ENCODE data around the gene POLL.

POLL gene

DNA sequence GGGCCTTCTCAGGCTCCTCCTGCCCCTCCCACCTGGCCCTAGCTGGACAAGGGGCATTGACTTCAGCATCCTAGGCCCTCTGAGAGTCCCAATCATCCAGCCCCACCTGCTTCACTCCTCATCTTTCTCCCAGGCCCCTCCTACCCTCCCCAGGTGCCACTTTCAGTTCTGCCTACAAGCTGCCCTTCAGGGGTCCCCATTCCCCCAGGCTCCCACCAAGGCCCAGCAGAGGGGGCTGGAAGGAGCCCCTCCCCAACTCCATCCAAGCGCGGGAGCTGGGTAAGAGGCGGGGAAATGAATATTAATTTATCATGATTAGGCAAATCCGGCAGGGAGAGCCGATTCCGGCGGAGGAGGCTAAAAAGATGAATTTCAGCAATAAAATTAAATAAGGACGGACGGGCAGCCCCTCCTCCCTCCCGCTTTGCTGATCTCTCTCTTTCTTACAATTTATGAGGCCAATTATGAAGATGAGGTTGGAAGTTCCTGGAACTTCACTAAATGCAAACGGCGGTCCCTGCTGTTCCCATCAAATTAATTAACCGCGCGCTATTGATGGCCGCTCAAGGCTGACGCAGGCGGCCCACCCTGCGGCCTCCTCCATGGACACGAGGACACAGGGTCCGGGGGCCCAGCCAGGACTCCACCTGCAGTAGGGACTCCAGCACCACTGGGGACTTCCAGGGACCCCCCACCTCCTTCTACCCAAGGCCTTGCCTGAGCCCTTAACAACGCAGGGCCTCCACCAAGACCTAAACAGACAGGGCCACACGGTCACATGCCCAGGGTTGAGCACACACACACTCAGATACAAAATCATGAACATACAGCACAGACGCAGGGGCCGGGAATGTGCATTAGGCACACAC lies 13.9 kb downstream of the POLL start:
- no peak for DNase-seq

DNA sequence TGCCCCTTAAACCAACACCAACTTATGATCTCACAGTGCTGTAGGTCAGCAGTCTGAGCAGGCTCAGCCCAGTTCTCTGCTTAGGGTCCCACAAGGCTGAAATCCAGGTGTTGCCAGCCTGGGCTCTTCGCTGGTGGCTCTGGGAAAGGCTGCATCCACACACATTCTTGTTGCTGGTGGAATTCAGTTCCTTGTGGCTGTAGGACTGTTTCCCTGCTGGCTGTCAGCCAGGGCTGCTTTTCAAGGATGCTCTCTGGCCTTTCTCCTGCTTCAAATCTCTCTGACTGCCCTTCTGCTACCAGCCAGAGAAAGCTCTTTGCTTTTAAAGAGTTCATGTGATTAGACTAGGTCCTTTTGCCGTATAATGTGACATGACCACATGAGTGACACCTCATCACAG lies 15.3 kb downstream of the POLL start:
- DNase-seq, result no peak

DNA sequence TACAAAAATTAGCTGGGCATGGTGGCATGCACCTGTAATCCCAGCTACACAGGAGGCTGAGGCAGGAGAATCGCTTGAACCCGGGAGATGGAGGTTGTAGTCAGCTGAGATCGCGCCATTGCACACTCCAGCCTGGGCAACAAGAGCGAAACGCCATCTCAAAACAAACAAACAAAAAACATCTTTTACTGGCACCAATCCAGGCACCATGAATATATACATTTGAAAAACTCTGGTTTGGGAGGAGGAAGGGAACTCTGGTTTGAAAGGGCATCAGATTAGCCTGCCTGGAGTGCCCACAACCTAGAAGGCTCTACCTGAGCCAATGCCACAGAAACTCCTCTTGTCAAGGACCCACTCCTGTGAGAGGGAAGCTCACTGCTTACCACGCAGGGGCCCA lies 15.9 kb downstream of the POLL start:
- DNase-seq, result no peak

DNA sequence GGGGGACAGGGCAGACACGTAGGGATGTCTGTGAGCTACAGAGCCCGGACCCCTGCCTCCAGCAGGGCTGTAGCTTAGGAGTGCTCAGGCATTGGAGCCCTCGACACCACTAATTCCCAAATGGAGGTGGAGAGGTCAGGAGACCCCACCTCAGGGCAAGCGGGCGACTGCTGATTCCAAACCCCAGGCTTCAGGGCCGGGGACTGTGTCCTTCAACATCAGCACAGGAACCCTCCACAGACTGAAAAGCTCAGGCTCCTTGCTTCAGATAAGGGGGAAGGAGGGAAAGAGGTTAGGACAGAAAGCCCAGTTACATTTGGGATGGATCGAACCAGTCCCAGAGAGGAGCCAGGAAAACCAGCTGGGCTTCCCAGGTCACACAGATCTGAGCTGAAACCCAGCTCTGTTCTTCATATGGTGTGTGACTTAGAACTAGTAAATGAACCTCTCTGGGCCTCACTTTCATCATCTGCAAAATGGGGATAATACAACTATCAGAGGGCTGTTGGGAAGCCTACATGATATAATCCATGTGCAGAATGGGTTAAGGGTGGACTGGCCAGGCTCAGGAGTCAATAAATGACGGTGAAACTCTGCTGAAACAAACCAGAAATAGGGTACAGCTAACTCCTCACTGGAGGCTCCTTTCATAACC lies 16.7 kb downstream of the POLL start:
- no peak for DNase-seq

DNA sequence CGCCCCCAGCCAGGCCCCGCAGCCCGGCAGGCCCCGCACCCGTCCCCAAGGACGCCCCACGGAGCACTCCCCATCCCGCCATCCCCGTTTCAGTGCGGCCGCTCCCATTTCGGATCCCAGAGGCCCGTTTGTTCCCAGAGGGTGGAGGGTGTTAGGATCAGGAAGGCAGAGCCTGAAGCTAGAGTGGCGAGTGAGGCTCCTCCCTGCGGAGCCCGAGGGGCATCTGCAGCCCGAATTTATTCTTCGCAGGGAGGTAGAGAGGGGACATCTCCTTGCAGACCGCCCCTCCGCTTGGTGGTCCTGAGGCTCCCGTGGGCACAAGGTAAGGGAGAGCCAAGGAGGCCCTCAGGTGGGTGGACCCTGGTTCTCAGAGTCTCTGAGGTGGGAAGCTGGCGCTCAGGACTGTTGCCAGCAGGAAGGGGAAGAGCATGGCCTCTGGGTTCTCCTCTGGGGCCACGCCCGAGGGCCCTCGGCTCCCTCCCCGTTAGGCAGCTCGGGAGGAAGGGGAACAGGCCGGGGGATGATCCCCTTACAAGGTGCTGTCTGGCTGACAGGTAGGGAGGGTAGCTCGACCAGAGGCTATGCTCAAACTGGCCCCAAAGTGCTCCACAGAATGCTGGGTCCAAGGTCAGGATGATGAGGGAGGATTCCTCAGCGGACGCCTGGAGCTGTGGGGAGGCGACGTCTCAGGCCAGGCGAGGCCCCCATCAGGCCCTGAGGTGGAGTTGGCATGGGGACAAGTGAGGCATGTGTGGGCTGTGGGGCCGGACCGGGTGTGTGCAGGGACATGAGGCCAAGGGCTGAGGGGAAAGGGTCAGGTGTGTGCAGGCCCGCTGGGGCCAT lies 17.4 kb downstream of the POLL start:
- DNase-seq, result peak; percentile 29 to 66 (median 52)

DNA sequence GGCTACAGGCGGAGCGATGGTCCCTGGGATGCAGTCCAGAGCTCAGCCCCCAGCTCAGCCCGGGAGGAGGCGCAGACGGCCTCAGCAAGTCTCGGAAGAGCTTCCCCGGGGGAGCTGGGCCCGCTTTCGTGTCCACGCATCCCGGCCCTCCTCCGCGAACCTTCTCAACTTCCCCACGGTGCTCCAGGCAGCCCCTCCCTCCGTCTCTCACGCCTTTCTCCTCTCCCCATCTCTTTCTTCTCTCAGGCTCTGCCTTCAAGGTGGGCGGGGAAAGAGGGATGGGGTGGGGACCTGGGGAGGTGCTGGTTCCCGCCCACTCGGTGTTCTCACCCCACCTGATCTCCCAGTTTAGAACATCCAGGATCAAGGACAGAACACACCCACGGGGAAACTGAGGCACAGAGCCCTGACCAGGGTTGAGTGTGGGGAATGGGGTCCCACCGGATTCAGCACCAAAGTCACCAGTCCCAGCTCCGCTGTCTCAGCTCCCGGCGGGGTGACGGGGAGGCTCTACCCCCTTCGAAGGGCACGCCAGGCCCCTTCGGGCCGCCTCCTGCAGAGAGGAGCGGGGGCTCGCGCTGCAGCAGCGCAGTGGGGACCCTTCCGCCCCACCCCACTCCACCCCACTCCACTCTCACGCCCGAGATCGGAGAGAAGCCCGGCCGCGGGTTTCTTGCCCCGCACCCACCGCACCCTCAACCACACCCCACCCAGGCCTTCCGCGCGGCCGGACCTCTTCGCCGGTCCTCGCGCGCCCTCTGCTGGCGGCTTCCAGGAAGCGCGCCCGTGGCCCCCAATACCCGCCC lies 18.2 kb downstream of the POLL start:
- peak; percentile 77 to 93 (median 90) for DNase-seq

DNA sequence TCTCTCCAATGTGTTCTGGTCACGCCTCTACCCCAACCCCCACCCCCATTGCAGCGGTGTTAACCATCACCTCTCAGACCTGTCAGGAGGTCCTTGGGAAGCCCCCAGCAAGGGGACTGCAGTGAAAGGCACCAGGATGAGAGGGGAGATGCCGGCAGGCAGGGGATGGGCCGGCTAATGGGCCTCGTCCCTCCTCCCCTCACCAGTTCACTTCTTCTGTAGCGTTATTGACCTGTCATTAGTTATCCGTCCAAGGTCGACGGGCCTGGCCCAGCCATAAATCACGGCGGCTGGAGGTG lies 18.8 kb downstream of the POLL start:
- DNase-seq, result no peak

DNA sequence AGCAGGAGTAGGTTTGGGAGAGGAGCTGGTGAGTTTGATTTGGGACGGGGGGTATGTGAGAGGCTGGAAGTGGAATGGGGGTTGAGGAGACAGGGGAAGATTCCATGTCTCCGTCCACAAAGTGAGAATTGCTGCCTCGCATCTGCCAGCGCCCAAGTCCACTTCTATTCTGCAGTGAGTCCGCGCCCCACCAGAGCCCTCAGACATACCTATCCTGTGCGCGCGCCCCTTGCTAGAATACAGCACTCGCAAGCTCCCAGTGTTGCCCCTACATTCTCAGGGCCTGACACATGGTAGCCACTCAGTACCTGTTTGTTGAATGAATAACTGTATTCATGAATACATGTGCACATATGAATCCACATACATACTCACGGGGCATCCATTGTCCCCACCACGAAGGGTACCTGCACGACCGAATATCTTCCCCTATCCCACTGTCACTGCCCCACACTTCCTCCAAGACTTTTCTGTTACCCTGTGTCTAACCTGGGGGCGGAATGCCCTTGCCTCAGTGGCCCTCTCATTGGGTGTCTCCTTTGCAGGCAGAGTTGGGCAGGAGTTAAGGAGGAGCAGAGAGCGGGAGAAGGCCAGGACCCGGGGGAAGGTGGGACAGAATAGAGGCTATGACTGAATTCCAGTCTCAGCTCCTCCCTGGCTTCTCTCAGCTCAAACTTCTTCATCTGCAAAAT lies 19.9 kb downstream of the POLL start:
- no peak for DNase-seq

DNA sequence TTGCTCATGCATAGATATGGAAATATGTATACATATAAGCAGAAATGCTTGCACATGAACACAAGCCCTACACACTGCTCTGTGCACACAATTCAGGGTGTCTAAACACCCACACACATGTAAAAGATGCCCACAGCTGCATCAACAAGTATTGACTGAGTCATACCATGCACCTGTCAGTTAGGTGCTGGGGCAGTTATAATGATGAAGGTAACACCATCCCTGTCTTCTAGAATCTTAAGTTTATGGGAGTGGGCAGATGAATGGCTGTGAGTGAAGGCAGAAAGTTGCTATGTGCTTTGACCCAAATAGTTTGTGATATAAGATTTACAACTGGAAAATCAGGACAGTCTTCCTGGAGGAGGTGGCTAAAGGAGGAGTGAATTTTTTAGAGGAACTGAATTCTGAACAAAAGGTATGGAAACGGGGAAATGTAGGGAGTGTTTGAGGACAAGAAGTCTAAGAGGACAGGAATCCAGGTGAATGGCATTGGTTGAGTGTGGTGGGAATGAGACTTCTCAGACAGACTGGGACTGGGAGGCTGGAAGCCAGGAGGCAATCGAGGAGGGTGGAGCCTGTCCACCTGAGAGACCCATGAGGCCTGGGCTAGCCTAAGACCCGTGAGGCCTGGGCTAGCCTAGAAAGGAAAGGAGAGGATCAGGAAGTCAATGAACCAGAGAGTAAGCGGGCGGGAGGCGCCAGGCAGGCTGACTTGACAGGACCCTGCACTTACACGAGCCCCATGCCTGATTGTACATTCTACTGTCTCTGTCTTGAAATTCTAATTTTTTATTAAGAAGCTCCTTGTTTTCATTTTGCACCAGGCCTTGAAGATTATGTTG lies 20.7 kb downstream of the POLL start:
- no peak for DNase-seq

DNA sequence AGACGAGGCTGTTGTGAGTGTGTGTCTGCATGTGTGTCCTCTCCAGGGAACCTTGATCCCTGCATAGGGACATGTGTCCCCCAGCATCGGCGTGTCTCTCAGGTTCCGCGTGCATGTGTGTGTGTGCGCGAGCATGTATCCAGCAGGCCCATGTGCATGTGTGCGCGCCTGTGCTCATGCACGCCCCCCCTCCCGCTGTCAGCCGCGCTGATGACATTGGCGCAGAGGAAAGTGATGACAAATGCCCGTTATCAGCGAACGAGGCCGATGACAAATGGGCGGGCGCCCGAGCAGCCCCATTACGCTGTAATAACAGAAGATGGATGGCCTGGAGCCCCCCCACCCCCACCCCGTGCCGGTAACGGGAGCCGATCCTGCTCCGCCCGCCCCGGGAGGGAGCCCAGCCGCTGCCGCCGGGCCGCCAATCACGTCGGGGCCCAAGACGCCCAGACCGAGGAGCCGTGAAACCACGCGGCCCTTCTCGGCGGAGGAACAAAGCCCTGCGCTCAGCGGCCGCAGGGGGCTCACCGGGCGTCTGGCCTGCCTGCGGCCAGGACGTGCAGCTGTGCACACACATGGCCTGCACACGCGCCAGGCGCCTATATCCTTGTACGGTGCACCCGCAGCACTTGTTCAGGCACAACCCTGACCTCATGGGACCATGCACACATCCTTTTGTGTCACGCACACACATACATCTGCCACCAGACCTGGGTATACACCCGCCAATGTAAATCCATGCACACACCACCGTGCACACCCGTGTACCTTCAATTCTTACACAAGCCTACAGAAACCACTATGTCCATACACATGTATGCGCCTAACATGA lies 21.5 kb downstream of the POLL start:
- peak in 3 of 4 experiments; percentile 18 to 41 (median 25) for DNase-seq

DNA sequence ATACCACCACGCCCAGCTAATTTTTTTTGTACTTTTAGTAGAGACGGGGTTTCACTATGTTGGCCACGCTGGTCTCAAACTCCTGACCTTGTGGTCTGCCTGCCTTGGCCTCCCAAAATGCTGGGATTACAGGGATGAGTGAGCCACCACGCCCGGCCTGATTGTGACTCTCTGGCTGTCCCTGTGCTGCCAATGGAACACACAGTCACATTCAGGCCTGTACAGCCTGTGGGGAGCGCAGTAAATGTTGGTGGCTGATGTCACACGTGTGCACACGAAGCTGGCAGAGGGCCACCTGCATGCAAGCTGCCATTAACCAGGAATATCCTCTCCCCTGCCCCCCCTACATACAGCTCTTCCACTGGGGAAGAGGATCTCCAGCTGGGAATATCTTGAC lies 22.1 kb downstream of the POLL start:
- no peak for DNase-seq

DNA sequence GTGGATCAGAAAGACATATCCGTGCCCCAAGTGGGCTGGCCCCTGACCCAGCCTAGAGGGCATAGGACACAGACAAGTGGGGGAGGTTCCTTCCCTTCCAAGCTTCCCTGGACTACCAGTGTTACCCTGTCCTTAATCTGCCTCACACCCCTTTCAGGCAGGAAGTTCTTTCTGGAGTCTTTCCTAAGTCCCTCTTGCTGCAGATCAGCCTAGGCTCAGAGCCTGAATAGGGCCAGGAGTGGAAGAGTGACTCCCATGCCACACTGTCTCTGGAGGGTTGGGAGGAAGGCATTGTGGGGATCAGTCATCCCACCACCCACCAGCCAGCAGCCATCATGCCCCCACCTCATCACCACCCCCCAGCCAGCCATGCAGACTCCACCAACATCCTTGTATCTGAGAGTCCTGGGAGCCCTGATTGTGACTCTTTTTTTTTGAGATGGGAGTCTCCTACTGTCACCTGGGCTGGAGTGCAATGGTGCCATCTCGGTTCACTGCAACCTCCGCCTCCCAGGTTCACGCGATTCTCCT lies 22.6 kb downstream of the POLL start:
- DNase-seq, result no peak

DNA sequence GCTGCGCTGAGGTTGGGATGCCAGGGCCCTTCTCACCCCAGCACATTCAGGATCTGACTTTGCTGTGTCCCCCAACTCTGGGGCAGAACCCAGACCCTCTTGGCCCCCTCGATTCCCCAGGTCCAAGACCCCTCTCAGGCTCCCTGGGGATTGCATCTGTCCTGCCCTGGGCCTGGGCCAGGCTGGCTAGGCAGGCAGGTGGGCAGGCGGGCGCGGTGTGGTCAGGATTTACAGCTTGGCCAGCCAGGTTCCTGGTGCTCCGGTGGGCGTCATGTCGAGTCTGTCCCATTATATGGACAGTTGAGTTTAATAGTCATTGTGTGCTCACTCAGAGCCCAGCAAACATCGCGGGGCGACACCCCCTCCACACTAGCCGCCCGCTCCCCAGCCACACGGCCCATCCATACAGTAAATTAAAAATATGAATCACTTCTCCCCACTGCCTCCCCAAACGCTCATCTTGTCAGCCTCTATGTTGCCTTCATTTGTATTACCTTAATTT lies 23.5 kb downstream of the POLL start:
- no peak for DNase-seq

DNA sequence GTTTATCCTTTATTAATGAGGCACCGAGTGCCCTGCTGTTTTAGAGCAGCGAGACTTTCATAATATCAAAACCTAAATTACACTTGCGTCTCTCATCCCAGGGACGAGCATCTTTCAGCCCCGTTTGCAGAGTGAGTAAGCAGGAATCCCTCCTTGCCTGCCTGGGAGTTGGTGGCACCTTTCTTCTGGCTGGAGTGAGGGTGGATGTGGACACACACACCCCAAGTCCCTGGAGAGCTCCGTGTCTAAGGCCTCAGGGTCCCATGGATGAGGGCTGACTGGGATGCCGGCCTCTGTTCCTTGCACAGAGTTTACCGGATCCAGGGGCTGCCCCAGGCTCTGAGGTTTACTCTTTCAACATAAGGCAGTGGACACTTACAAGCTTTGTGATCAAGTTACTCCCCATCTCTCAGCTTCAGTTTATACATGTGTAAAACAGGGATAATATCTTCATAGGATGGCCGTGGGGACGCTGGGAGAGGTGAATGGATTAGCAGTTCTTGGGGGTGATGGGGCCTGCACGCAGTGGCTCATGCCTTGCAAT lies 24.5 kb downstream of the POLL start:
- no peak for DNase-seq

DNA sequence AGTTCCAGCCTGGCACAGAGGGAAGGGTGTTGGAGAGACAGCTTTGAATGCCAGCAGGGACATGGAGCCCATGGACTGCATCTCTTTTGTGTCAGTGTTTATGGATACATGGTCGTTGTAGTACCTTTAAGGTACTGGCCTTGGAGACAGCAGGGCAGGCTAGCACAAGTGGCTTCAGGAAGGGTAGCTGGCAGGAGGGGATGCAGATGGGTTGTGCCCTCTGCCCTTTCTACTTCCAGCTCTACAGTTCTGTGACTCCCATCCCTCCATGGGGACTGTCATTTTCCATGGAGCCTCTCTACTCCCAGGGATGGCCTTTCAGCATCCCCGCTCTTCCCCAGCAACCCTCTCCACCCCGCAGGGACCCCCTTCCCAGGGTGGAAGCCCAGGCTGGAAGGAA lies 25.1 kb downstream of the POLL start:
- no peak for DNase-seq

DNA sequence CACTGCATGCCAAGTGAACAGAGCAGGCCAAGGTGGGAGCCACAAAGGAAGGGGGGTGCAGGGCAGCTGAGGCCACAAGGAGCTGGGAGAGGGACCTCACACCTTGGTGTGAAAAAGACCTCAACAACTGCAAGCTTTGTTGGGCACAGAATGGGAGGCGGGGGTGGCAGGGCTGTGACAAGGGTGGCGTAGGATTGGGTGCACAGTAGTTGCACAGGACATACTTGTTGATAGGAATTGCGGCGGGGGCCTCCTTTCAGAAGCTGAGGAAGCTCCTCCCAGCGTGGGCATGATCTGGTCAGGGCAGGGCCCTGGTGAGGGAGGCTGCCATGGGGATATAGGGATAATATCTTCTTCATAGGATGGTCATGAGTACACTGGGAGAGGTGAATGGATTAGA lies 25.8 kb downstream of the POLL start:
- no peak for DNase-seq

DNA sequence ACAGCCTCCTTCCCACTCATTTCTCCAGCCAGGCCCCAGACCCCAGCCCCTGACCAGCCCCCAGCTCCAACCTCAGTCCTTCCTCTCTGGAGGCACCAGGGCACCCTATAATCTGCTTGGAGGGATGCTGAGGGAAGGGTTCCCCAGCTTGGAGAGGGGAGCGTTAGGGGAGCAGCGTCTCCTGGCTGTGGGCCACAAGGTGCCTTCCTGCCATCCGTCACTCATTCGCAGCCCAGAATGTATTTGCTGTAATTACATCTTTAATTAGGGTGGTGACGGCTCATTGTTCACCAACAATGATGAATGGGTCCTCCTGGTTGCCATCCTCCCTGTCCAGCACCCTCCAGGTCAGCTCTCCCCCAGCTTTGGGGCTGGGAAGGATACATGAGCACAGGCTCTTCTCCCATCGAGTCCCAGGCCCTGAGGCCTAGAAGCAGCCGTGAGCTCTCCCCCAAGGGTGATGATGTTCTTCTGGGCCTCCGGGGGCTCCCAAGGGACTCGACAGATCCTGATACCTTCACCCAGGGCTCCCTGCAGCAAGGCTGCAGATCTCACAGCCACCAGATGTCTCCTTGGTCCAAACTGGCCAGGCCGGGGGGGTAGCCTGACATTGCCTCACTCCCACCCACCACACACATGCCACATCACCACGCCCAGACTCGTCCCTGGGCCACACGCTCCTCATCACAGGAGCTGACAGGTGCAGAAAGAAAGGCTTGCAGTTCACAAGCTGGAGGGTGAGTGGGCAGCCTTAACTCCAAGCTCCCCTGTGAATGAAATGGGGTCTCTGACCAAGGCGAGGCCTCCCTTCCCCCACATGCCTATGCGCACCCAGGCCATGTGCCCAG lies 26.8 kb downstream of the POLL start:
- DNase-seq, result no peak
